HG03575 (cell line): ENCODE measurements around the gene TMEM145.
A peak's percentile ranks its signal among the peaks of the same experiment; 100 is the strongest.

Experiments
- ATAC-seq: cut with Tn5 transposase; IDR thresholded peaks from one replicate; pipeline ENCODE4 v1.9.1; 2021; ENCODE audit not compliant: unreplicated experiment, insufficient number of reproducible peaks, low FRiP score; ENCODE audit errors: extremely low read depth

Gene TMEM145

DNA sequence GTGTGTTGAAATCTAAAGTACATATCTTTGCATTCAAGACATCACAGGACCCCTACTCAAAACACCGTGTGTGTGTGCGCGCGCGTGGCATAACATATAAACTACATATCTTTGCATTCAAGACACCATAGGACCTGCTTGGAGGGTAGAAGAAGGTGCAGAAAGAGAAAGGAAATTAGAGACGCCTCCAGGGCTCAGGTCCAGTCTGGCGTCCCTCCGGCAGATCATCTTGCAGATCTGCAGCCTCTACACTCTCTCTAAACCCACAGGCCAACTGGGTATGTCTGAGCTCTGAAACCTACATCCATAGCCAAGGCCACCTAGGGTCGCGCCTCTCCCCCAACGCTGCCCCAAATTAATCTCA is 10.0 kb upstream of the TMEM145 start:
- no peak for ATAC-seq

DNA sequence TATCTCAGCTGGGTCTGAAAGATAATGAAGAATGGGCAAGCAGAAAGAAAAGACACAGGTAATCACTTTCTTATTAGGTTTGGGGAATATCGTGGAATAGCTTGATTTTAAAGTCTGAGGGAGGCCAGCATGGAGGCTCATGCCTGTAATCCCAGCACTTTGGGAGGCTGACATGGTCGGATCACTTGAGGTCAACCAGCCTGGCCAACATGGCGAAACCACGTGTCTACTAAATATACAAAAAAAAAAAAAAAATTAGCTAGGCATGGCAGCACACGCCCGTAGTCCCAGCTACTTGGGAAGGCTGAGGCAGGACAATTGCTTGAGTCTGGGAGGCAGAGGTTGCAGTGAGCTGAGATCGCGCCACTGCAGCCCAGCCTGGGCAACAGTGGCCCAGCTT is 9.2 kb upstream of the TMEM145 start:
- no peak for ATAC-seq

DNA sequence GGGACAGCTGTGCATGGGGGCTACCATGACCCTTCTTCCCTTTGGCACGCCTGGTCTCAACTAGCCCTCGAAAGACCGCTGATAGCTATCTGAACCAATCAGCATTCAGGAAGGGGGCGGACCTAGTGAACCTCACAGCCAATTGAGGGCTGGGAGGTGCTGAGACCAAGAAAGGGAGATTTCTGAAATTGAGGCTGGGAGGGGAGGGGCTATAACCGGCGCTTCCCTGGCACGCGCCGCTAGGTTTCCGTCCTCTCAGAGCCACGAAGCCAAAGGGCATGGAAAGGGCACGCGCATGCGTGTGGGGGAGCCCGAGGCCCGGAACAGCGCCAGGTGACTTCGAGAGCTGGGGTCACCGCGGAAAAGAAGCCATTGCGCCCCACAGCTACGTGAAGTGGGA is 6.5 kb upstream of the TMEM145 start:
- no peak for ATAC-seq

DNA sequence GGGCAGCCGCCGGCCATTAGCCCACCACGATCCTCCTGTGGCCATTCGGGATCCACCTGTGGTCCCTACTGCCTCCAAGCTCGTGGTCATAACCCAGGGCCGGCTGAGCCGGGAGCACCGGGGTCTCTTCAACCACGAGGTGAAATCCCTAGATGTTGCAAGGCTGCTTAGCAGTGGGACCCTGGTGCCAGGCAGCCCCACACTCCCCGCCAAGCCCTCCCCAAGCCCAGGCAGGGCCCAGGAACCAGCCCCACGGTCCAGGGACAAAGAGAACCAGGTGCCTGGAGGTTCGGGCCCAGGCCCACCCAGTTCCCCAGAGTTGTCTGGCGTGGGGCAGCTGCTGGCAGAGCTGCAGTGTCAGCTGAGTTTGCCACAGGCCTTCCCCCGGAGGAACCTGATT is 3.4 kb upstream of the TMEM145 start:
- ATAC-seq = no peak

DNA sequence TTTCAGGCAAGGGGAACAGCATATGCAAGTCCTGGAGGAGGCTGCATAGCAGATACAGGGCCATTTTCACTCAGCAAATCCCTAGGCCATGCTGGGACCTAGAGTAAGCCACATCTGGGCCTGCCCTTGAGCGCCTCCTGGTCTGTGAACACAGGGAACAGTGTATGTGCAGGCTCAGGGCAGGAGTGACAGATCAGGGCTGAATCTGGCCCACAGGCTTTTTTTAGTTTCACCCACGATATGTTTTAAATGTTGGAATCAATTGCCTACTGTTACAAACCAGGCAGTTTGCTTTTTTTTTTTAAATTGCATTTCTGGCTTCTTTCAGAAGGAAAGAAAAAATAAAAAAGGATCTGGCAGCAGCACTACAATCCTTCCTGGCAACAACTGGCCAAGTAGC is 1.5 kb upstream of the TMEM145 start:
- no peak for ATAC-seq

DNA sequence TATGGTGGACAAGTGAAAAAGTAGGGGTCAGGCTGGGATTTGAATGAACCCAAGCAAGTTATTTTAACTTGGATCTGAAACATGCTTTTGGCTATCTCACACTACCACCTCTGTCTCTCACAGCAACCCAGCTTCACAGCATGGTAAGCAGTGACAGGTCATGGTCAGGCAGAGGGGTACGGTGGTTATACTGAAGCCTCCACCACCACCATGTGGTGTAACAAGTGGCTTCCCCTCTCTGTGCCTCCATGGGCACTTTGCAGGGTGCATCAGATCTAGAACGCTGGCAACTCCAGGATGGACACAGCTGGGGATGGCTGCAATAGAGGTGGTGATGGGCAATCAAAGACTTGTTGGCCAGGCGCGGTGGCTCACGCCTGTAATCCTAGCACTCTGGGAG is 739 bp upstream of the TMEM145 start:
- ATAC-seq = no peak

DNA sequence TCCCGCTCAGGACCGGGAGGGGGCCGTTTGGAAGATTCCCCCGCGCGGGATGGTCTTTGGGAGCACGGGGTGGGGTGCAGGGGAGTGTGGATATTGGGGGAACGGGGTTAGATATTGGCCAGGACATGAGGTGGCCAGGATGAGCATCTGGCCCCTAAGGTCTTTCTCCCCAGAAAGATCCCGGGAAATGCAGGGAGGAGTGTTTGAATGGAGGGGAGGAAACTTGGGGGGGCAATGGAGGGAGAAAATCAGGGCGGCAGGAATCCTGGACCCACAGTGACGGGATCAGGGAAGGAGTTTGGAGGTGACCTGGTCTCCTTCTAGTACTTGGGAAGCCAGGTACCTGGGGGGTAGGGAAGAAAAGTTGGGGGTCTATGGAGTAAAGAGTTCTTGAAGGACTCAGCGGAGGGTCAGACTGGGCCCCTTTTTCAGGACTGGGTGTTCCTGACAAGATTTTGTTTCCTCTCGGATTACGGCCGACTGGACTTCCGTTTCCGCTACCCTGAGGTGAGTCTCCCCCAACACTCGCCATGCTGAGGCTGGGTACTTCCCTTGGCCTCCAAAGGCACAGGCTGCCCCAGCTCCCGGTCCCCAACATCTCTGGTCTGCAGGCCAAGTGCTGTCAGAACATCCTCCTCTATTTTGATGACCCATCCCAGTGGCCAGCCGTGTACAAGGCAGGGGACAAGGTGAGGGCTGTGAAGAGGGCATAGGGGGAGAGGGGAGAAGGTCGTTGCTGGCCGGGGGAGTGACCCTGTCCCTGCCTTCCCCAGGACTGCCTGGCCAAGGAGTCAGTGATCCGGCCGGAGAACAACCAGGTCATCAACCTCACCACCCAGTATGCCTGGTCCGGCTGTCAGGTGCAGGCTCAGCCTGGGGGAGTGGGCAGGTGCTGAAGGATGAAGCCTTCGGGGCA is 989 bp downstream of the TMEM145 start:
- no peak for ATAC-seq

DNA sequence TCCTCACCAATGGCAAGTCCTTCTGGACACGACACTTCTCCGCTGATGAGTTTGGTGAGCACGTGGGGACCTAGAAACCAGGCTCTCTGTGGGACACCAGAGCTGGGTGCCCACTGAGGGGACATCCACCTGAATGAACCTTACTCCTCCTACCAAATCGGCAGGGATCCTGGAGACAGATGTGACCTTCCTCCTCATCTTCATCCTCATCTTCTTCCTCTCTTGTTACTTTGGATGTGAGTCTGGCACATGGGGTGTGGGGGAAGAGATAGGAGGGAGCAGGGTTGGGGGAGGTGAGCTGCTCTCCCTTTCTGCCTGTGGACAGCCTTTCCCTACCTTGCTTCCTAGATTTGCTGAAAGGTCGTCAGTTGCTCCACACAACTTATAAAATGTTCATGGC is 1.9 kb downstream of the TMEM145 start:
- no peak for ATAC-seq

DNA sequence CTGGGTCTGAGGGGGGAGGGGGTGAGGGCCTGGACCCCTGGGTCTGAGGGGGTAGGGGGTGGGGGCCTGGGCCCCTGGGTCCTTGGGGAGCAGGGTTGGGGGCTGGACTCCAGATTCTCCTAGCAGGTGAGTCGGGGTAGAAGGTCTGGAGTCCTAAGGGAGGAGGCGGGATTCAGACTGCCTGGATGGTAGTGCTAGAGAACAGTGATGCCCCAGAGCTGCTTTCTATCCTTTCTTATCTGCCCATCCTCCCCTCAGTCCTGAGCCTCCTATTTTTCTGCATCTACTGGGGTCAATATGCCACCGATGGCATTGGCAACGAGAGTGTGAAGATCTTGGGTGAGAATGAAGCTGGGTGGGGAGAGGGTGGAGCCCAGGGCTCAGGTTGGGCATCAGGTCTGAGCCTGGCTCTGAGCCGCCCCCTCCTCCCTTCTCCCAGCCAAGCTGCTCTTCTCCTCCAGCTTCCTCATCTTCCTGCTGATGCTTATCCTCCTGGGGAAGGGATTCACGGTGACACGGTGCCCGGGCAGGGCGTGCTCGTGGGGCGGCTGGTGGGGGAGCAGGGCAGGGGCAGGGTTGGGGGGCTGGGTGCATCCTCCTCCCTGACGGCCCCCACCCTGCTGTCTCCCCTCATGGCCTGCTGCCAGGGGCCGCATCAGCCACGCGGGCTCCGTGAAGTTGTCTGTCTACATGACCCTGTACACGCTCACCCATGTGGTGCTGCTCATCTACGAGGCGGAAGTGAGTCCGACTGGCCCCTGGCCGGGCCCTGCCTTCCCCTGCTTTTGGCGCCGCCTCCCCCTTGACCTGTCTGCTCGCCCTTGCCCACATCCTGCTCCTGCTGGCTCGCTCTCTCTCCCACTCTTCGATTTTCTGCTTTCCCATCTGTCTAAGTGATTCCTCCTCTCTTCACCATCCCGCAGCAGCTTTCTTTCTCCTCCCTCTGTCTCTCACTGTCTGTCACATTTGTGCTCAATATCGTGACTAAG is 3.4 kb downstream of the TMEM145 start:
- no peak for ATAC-seq

DNA sequence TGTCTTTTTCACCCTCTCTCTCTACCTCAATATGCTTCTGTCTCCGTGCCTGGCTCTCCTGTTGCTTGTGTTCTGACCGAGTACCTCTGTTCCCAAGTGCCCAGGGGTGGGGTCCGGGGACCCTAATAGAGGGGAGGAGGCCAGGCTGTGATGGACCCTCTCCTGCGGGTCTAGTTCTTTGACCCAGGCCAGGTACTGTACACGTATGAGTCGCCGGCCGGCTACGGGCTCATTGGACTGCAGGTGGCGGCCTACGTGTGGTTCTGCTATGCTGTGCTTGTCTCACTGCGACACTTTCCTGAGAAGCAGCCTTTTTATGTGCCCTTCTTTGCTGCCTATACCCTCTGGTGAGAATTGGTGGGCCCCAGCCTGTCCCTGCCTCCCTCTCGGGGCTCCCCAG is 4.4 kb downstream of the TMEM145 start:
- ATAC-seq = no peak

DNA sequence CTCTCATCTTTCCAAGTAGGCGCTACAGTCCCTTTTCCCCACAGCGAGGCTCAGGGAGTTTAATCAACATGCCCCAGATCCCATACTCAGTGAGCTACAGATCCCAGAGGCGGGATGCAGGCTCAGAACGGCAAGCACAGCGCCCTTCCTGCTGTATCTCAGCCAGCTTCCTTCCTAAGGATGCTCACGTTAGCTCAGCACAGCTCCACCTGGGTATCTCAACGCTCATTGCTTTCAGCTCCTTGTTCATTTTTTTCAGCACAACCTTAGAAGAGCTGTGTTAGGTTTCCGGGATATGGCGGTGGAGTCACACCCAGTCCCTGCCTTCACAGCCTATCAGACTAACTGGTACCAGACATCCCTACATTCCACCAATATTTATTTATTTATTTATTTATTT is 9.2 kb downstream of the TMEM145 start:
- ATAC-seq = no peak

DNA sequence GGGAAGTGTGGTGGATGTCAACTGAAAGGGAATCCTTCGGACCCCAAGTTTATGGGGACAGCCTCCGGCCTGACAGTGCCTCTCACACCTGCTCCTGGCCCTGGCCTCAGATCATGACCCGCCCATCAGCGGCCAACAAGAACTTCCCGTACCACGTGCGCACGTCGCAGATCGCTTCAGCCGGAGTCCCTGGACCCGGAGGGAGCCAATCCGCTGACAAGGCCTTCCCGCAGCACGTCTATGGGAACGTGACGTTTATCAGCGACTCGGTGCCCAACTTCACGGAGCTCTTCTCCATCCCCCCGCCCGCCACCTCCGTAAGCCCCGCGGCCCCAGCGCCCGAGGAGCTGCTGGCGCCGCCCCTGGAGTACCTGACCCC is 10.4 kb downstream of the TMEM145 start:
- ATAC-seq = no peak

DNA sequence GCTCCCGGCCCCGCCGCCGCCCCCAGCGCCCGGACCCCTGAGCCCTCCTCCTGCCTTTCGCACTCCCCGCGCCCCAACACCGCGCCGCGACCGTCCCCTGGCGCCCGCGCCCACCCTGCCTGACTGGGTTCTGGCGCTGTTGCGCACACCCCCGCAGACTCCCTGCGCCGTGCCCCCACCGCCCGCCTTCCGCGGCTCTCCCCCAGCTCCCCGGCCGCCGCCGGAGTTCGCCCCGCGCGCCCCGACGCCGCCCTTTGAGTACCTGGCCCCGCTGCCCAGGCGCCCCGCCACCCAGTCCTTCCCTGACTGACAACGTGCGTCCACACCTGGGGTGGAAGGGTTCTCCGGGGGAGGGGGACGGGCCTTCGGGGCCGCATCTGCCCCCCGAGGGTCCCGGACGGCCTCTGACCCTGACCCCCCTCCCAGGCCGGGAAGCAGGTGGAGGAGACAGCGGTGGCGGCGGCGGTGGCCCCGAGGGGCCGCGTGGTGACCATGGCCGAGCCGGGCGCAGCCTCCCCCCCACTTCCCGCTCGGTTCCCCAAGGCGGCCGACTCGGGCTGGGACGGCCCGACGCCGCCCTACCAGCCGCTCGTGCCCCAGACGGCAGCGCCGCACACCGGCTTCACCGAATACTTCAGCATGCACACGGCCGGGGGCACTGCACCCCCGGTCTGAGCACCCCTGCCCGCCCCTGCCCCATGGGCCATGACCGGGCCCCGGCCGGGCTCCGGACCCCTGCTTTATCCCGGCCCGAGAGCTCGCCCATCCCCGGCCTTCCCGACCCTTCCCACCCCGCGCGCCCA is 10.9 kb downstream of the TMEM145 start:
- ATAC-seq = no peak

DNA sequence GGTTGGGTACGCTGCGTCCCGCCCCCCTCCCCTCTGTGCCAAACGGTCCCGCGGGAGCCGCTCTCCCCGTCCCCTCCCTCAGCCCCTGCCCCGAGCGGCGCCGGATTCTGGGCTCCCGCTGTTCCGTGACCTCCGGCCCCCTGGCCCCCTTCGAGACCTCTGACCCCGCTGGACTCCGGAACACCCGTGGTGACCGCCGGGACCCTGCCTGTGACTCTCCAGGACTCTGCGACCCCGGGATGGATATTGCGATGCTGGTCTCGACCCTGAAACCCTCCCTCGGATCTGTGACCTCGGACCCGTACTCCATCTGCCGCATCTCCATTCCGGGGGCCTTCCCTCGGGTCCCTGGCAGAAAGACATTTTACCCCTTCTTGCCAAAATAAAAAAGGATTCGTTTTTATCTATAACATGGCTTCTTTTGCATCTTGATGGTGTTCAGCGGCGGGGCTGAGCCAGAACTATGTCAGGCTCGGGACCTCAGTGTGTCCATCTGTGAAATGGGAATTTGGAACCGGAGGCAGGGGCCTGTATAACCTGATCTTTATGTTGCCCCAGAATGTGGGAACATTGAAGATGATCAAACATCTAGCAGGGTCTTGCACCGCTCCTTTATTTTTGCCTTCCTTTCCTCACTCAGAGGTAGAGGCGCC is 11.7 kb downstream of the TMEM145 start:
- no peak for ATAC-seq

DNA sequence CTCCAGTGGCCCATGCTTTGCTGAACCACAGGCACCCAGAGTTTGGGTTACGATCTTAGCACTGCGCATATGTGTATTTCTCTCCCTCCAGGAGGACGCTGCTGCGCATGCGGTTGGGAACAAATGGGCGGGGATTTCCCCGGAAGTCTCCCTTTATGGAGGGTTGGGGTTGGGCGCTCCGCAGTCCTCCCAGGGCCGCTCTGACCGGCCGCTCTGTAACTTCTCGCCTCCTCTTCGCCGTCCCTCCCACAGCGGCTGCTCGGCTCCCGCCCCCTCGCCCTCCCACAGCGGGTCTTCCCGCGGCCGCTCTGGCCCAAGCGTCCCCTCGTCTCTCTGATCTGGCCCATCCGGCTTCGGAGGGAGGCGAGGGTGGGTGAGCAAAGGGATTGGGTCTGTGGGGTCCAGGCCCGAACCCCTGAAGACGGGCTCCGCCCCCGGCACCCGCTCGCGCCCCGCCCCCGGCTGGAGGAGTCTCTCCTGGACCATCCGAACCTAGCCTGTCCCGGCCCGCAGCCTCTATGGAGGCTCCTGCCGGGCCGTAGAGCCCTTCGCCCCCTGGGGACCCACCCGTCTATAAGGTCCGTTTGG is 12.3 kb downstream of the TMEM145 start, which contains the start of gene MEGF8:
Gene MEGF8 (plus strand): TSS at position 328 of the 588 bp plus-strand sequence. CDS start 609 bp downstream, outside the sequence.
- peak; percentile 88 for ATAC-seq

DNA sequence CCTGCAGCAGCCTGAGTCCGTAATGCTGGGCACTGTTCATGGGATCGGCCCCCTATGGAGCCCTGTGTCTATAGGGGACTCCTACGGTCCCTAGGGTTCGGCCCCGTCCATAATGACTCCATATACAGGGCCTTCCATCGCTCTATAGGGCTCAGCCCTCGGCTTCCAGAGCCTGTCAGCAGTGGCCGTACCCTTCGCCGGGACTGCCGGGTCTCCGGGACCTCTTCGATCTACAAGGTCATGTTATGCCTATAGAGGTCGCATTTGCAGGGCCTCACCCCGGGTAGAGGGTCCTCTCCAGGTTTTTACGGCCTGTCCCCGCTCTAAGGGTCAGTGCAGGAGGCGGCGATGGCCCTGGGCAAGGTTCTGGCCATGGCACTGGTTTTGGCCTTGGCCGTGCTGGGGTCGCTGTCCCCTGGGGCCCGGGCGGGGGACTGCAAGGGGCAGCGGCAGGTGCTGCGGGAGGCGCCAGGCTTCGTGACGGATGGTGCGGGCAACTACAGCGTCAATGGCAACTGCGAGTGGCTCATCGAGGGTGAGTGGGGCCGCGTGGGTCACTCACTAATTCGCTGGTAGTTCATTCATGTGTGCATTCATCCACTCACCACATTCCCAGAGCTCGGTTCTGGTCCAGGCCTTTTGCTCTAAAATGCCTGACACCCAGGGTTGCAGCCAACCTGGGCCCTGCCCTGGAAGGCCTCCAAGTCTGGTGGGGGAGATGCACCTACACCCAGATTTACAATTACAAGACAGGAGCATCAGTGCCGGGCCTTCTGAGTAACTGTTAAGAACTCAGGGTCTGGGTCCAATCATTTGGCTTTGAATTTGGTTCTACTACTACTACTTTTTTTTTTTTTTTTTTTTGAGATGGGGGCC is 13.0 kb downstream of the TMEM145 start:
- ATAC-seq = no peak

DNA sequence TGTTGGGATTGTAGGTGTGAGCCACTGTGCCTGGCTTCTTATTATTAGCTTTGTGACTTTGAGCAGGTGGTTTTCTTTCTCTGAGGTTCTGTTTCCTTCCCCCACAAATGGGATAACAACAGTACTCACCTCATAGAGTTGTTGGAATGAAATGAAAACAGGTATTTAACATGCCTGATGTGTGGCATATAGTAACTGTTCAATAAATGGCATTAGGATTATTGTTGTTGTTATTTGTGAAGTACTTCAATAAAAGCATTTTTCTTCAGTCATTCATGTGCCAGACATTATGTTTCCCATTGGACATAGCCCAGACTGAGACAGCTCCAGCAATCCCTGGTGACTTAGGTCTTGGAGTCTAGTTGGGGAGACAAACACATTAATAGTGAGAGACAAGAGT is 13.9 kb downstream of the TMEM145 start:
- ATAC-seq = no peak
